PC-3 (cell line): ENCODE measurements around the gene NR2C2. TPM values are rescaled to one million over a fixed set of nuclear protein-coding genes. Genes with fewer than 3 reads are reported as not detected.

Source experiments
- ATAC-seq: fragments of 200-7000 bp; cut with Tn5 transposase; 2 replicates; pipeline ENCODE4 v1.9.1; 2020; ENCODE audit warnings: mild to moderate bottlenecking, moderate library complexity
- BruUV-seq: library from RNA; stranded (reverse); fragments of 400-500 nt; replicated peaks from 2 replicates; lab custom pipeline; 2021; lab: Mats Ljungman, UMichigan
- CTCF ChIA-PET: fragments of 300-600 bp; sonication (Branson Sonifier 250); formaldehyde crosslinking; loops from one replicate; lab custom pipeline; 2022; ENCODE audit warnings: antibody characterized with exemption; lab: Charles Lee
- POLR2A ChIA-PET: fragments of 300-600 bp; sonication (Branson Sonifier 250); formaldehyde crosslinking; loops from one replicate; lab custom pipeline; 2022; ENCODE audit warnings: antibody characterized with exemption; ENCODE audit not compliant: unreplicated experiment; lab: Charles Lee
- DNase-seq: peaks from one replicate; pipeline ENCODE4 v3.0.0-alpha.2; 2015
- H2AFZ ChIP-seq: fragments of 300-600 bp; sonication (generic); 2 replicates; pipeline ENCODE4 v1.6.0; 2016; ENCODE audit warnings: antibody characterized with exemption, low read length
- H3F3A ChIP-seq: fragments of 300-600 bp; sonication (generic); one replicate; pipeline ENCODE4 v1.6.0; 2017; ENCODE audit warnings: antibody characterized with exemption, low read length, control low read depth, mild to moderate bottlenecking; ENCODE audit not compliant: unreplicated experiment
- H3K27ac ChIP-seq: fragments of 300-600 bp; sonication (generic); 2 replicates; pipeline ENCODE4 v1.5.1; 2016; ENCODE audit warnings: mild to moderate bottlenecking, low read length
- H3K27me3 ChIP-seq: fragments of 300-600 bp; sonication (generic); 2 replicates; pipeline ENCODE4 v1.6.1; 2016; ENCODE audit warnings: low read length, mixed read lengths
- H3K36me3 ChIP-seq: fragments of 300-600 bp; sonication (generic); 2 replicates; pipeline ENCODE4 v1.6.1; 2016; ENCODE audit warnings: low read depth, mixed run types, low read length, mixed read lengths
- H3K4me1 ChIP-seq: fragments of 300-600 bp; sonication (generic); 2 replicates; pipeline ENCODE4 v1.5.1; 2016; ENCODE audit warnings: low read length; ENCODE audit not compliant: insufficient read depth
- H3K4me2 ChIP-seq: fragments of 300-600 bp; sonication (generic); 2 replicates; pipeline ENCODE4 v1.6.0; 2016; ENCODE audit warnings: low read length
- H3K4me3 ChIP-seq: fragments of 300-600 bp; sonication (generic); 2 replicates; pipeline ENCODE4 v1.5.1; 2016; ENCODE audit warnings: mild to moderate bottlenecking, low read length, mixed read lengths
- H3K79me2 ChIP-seq: fragments of 300-600 bp; sonication (generic); 2 replicates; pipeline ENCODE4 v1.6.1; 2017; ENCODE audit warnings: low read length, mixed read lengths
- H3K9ac ChIP-seq: fragments of 300-600 bp; sonication (generic); 2 replicates; pipeline ENCODE4 v1.6.0; 2016; ENCODE audit warnings: mild to moderate bottlenecking, low read length
- H3K9me2 ChIP-seq: fragments of 300-600 bp; sonication (generic); replicated peaks from 2 replicates; pipeline ENCODE4 v1.6.1; 2016; ENCODE audit warnings: mixed run types, low read length, mixed read lengths
- H3K9me3 ChIP-seq: fragments of 300-600 bp; sonication (generic); 2 replicates; pipeline ENCODE4 v1.6.1; 2016; ENCODE audit warnings: low read length, mixed read lengths
- H4K20me1 ChIP-seq: fragments of 300-600 bp; sonication (generic); 2 replicates; pipeline ENCODE4 v1.6.1; 2016; ENCODE audit warnings: low read length, mixed read lengths
- CTCF ChIP-seq: fragments of 300-600 bp; sonication (generic); conservative IDR thresholded peaks from 2 replicates; pipeline ENCODE4 v1.5.1; 2017; ENCODE audit warnings: antibody characterized with exemption, low read depth, mild to moderate bottlenecking, low read length
- EZH2 ChIP-seq: fragments of 300-600 bp; sonication (generic); IDR thresholded peaks from one replicate; pipeline ENCODE4 v1.6.1; 2017; ENCODE audit warnings: antibody characterized with exemption, mild to moderate bottlenecking, low read length; ENCODE audit not compliant: unreplicated experiment
- EZH2phosphoT487 ChIP-seq: fragments of 300-600 bp; sonication (generic); IDR thresholded peaks from 2 replicates; pipeline ENCODE4 v1.6.1; 2018; ENCODE audit warnings: mild to moderate bottlenecking, antibody characterized with exemption, low read length, borderline replicate concordance
- intact Hi-C: fragments of 100-400 bp; cut with micrococcal nuclease; formaldehyde crosslinking; loops from 2 replicates; pipeline ENCODE4 v1.9.0; 2023
- total RNA-seq: library from RNA; depleted of rRNA; stranded (reverse); fragments of >200 nt; gene quantifications from 2 replicates; pipeline ENCODE4 v1.2.3, GENCODE V29; 2014

The NR2C2 gene
- total RNA-seq, 1 experiment from 2014 or later: 21.9 TPM

DNA sequence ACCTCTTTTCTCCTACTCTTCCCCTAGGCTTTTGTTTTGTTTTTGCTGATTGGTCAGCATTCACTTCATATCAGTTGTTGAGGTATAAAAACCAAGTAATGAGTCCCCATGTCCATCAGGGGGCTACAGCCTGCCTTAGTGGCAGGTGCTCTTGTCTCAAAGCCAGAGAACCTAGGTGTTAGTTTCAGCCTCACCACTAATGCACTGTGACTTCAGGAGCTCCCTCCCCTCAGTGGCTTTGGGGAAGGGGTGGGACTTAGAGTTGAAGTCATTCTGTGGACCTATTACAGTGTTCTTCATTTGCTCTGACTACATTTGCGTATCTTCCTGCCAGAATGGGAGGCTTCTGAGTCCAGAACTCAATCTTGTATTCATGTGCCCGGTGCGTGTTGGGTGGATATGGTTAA lies 41.6 kb downstream of the NR2C2 start:
- H3K36me3 ChIP-seq: no peaks in the 10 kb centered on the region
- intact Hi-C loops: no loop called here
- no peak overlapping the region for H3K9ac ChIP-seq
- H3K9me3 ChIP-seq: no peaks in the 10 kb centered on the region
- no peaks in the 10 kb centered on the region for H3K27me3 ChIP-seq
- BruUV-seq: no TSS peak
- H4K20me1 ChIP-seq: no peaks in the 10 kb centered on the region; the same call in 1 of the 2 replicates
- no peak overlapping the region for H3K4me2 ChIP-seq
- TF ChIP-seq CTCF (no peak), EZH2phosphoT487 (no peak), EZH2 (no peak)
- CTCF ChIA-PET: no interaction called here
- no peaks in the 10 kb centered on the region for H3F3A ChIP-seq
- no peaks in the 10 kb centered on the region for H3K9me2 ChIP-seq
- H3K4me3 ChIP-seq: no peak overlapping the region
- no peak overlapping the region for H3K27ac ChIP-seq
- peaks cover 28% of the 10 kb centered on the region for H3K79me2 ChIP-seq
- POLR2A ChIA-PET: no interaction called here
- H3K4me1 ChIP-seq: peaks cover 5% of the 10 kb centered on the region; the same call in 1 of the 2 replicates
- H2AFZ ChIP-seq: no peak overlapping the region
- ATAC-seq (no peak; the same call in 1 of the 2 replicates), DNase-seq (peak; percentile 13)

DNA sequence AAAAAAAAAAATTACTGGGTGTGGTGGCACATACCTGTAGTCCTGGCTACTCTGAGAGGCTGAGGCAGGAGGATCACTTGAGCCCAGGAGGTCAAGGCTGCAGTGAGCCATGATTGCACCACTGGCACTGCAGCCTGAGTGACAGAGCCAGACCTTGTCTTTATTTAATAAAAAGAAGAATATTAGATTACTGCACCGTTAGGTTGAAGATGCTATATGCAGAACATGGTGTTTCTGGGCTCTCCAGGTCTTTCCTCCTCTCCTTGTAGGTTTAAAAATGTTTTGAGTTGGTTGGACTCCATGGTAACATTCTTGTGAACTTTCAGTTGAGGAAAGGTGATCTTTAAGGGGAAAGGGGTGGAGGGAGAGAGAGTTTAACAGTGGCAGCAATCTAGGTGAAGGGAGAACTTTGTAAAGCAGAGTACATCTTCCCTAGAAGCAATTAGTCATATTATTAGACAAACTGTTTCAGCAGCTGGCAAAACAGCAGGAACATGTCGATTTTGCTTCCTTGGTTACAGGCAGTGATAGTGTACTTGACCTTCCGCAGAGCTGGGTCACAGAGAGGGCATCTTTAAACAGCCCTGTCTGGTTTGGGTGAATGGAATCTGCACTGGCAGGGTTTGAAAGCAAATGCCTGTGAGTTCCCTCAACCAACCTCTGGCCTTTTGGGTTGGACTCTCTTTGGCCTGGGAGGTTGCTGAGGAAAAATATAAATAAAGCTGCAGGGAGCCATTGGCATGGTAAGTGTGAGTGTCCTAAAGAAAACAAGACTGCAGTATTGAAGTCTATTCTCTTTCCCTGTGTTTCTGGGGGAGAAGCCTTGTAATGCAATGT lies 42.8 kb downstream of the NR2C2 start:
- ChIA-PET POLR2A (no interaction called here), CTCF (no interaction called here)
- Histone ChIP-seq H3F3A (no peaks in the 10 kb centered on the region), H3K9me3 (no peaks in the 10 kb centered on the region), H4K20me1 (no peaks in the 10 kb centered on the region; the same call in 1 of the 2 replicates), H3K36me3 (no peaks in the 10 kb centered on the region), H3K27ac (no peak overlapping the region), H3K79me2 (peaks cover 19% of the 10 kb centered on the region), H3K9ac (no peak overlapping the region), H2AFZ (no peak overlapping the region), H3K4me1 (peaks cover 5% of the 10 kb centered on the region; the same call in 1 of the 2 replicates), H3K9me2 (no peaks in the 10 kb centered on the region), H3K27me3 (no peaks in the 10 kb centered on the region), H3K4me3 (no peak overlapping the region), H3K4me2 (no peak overlapping the region)
- no TSS peak for BruUV-seq
- intact Hi-C loops: no loop called here
- no peak for TF ChIP-seq EZH2
- TF ChIP-seq CTCF: no peak
- TF ChIP-seq EZH2phosphoT487: no peak
- peak; percentile 59 for ATAC-seq
- DNase-seq: no peak

DNA sequence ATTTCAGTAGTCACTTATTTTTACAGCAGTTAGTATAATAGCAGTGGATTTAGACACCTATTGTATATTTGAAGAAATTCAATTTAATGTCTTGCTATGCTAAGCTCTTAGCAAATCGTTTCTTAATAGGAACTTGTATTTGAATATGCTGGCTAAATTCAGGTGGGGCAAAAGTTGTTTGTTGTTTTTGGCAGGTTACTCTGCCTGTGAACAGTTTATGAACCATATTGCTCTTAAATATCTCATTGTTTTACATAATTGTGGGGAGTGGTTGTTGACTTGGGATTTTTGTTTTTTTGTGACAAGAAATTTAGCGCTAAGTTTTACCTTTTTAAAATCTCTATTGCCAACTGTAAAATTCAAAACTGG lies 43.4 kb downstream of the NR2C2 start:
- CTCF ChIA-PET: no interaction called here
- BruUV-seq: no TSS peak

More for the DNA sequence above, 43.4 kb downstream of the NR2C2 start:
- H3K27me3 ChIP-seq: no peaks in the 10 kb centered on the region
- no peak overlapping the region for H3K4me2 ChIP-seq
- H4K20me1 ChIP-seq: no peaks in the 10 kb centered on the region; the same call in 1 of the 2 replicates
- H3K9me2 ChIP-seq: no peaks in the 10 kb centered on the region
- no peaks in the 10 kb centered on the region for H3K36me3 ChIP-seq
- ATAC-seq (peak; percentile 30), DNase-seq (no peak)
- no peak overlapping the region for H2AFZ ChIP-seq
- H3K79me2 ChIP-seq: peaks cover 23% of the 10 kb centered on the region
- no peak overlapping the region for H3K27ac ChIP-seq
- H3K9me3 ChIP-seq: no peaks in the 10 kb centered on the region
- POLR2A ChIA-PET: no interaction called here
- H3K4me1 ChIP-seq: peaks cover 5% of the 10 kb centered on the region; the same call in 1 of the 2 replicates
- H3K9ac ChIP-seq: no peak overlapping the region
- H3K4me3 ChIP-seq: no peak overlapping the region
- no peak for TF ChIP-seq EZH2
- no peak for TF ChIP-seq EZH2phosphoT487
- TF ChIP-seq CTCF: no peak
- intact Hi-C loops: no loop called here
- H3F3A ChIP-seq: no peaks in the 10 kb centered on the region
